ENCODE measurements around the gene NTRK1.

DNA sequence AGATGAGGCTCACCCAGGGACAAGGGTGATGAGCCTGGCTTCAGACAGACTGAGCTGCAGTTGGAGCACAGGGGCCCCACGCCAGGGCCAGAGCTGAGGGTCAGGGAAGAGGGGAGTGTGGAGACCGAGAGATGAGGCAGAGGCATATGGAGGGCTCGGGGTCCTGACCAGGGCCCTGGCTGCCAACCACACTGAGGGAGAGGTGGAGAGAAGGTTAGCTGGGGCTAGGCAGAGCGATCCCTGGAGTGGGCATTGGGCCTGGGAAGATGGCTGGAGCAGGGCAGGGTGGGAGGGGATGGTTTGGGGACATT, 40.9 kb downstream of the NTRK1 start:
- TF ChIP-seq EGR1 (IDR thresholded peaks at IDR 0.05; ENCODE audit: low read depth), result no peak
- TF ChIP-seq, protein P1, sequence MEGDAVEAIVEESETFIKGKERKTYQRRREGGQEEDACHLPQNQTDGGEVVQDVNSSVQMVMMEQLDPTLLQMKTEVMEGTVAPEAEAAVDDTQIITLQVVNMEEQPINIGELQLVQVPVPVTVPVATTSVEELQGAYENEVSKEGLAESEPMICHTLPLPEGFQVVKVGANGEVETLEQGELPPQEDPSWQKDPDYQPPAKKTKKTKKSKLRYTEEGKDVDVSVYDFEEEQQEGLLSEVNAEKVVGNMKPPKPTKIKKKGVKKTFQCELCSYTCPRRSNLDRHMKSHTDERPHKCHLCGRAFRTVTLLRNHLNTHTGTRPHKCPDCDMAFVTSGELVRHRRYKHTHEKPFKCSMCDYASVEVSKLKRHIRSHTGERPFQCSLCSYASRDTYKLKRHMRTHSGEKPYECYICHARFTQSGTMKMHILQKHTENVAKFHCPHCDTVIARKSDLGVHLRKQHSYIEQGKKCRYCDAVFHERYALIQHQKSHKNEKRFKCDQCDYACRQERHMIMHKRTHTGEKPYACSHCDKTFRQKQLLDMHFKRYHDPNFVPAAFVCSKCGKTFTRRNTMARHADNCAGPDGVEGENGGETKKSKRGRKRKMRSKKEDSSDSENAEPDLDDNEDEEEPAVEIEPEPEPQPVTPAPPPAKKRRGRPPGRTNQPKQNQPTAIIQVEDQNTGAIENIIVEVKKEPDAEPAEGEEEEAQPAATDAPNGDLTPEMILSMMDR (IDR thresholded peaks at IDR 0.05 in 2 of 3, conservative IDR thresholded peaks at IDR 0.05 in 1 of 3; ENCODE audit: borderline replicate concordance in 1 of 3, insufficient read depth in 1 of 3, low read depth in 2 of 3, low read length in 2 of 3), result no peak
- no peak for TF ChIP-seq ZFX (IDR thresholded peaks at IDR 0.05)
- no peak for TF ChIP-seq POLR2A (IDR thresholded peaks at IDR 0.05; ENCODE audit: borderline replicate concordance, extremely low read depth, insufficient read depth, insufficient read length)
- TF ChIP-seq, protein P2, sequence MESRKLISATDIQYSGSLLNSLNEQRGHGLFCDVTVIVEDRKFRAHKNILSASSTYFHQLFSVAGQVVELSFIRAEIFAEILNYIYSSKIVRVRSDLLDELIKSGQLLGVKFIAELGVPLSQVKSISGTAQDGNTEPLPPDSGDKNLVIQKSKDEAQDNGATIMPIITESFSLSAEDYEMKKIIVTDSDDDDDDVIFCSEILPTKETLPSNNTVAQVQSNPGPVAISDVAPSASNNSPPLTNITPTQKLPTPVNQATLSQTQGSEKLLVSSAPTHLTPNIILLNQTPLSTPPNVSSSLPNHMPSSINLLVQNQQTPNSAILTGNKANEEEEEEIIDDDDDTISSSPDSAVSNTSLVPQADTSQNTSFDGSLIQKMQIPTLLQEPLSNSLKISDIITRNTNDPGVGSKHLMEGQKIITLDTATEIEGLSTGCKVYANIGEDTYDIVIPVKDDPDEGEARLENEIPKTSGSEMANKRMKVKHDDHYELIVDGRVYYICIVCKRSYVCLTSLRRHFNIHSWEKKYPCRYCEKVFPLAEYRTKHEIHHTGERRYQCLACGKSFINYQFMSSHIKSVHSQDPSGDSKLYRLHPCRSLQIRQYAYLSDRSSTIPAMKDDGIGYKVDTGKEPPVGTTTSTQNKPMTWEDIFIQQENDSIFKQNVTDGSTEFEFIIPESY (IDR thresholded peaks at IDR 0.05; ENCODE audit: extremely low read depth, insufficient replicate concordance, low read length), result no peak
- TF ChIP-seq, protein P3, sequence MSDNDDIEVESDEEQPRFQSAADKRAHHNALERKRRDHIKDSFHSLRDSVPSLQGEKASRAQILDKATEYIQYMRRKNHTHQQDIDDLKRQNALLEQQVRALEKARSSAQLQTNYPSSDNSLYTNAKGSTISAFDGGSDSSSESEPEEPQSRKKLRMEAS (IDR thresholded peaks at IDR 0.05), result no peak
- no peak for TF ChIP-seq RAD21 (IDR thresholded peaks at IDR 0.05; ENCODE audit: low read depth)
- no peak for TF ChIP-seq POLR2AphosphoS5 (IDR thresholded peaks at IDR 0.05; ENCODE audit: low read depth, low read length)
- TF ChIP-seq CEBPB (IDR thresholded peaks at IDR 0.05; ENCODE audit: low read depth), result no peak
- TF ChIP-seq JUND (IDR thresholded peaks at IDR 0.05), result no peak

Measured in HCT116 (cell line).